Smooth muscle cell of the coronary artery (primary cell): ENCODE data around the gene RRM2. TPM values are rescaled to one million over a fixed set of nuclear protein-coding genes. Genes with fewer than 3 reads are reported as not detected.

Experiments used
- total RNA-seq: library from RNA; depleted of rRNA; stranded (reverse); fragments of >200 nt; gene quantifications from 2 replicates; pipeline ENCODE4 v1.2.3, GENCODE V29; 2014; ENCODE audit warnings: low replicate concordance

Gene RRM2
- 0.35 and 6.3 TPM in 2 replicates for total RNA-seq

GRCh38 chr2:10122500-10123280 is at the start of gene RRM2:
Gene RRM2 (plus strand): TSS chr2:10122739. CDS start chr2:10122799, 60 bp downstream.

GRCh38 chr2:10079870-10080535 is 42.5 kb upstream of the RRM2 start, which contains the start of gene CYS1:
Gene CYS1 (minus strand): TSS chr2:10080411. CDS start chr2:10080223, 188 bp downstream.

Other genes with a start within 250 kb of the RRM2 start
- 0.08 and 0.70 TPM in 2 replicates for gene GRHL1, start 171.0 kb upstream of the RRM2 start, total RNA-seq
- 2.0 and 4.2 TPM in 2 replicates for gene KLF11, start 79.2 kb upstream of the RRM2 start, total RNA-seq
- gene CYS1, start 42.3 kb upstream of the RRM2 start, total RNA-seq = 0.45 and 1.6 TPM in 2 replicates
- 22.5 and 27.1 TPM in 2 replicates for gene HPCAL1, start 180.2 kb downstream of the RRM2 start, total RNA-seq